ENCODE results near the gene DNAJB9.

GRCh38 chr7:108535257-108535656 is 34.4 kb upstream of the DNAJB9 start:
- TF ChIP-seq CTCF (IDR thresholded peaks at IDR 0.05) (no peak), TCF7L2 (IDR thresholded peaks at IDR 0.05; ENCODE audit: low read depth, low read length) (no peak), POLR2AphosphoS5 (IDR thresholded peaks at IDR 0.05; ENCODE audit: low read depth, low read length) (no peak), REST (IDR thresholded peaks at IDR 0.05; ENCODE audit: insufficient read depth in 1 of 2, low read depth in 2 of 2, low read length in 1 of 2) (no peak)
